ENCODE measurements around the gene HLA-DPB1.

HLA-DPB1 gene

GRCh38 chr6:33128318-33128717 is 52.5 kb downstream of the HLA-DPB1 start:
- no peak for DNase-seq

DNA sequence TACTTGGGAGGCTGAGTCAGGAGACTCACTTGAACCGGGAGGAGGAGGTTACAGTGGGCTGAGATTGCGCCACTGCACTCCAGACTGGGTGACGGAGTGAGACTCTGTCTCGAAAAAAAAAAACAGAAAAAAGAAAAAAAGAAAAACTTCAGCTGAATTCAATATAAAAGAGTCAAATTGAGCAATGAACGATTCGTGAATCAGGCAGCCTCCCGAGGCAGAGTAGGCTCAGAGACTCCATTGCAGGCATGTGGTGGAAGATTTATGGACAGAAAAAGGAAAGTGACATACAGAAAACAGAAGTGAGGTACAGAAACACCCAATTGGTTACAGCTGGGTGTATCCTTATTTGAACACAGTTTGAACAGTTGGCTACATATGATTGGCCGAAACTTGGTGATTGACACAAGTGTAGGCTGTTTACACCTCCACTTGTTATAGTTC is 56.3 kb downstream of the HLA-DPB1 start:
- DNase-seq, result no peak

DNA sequence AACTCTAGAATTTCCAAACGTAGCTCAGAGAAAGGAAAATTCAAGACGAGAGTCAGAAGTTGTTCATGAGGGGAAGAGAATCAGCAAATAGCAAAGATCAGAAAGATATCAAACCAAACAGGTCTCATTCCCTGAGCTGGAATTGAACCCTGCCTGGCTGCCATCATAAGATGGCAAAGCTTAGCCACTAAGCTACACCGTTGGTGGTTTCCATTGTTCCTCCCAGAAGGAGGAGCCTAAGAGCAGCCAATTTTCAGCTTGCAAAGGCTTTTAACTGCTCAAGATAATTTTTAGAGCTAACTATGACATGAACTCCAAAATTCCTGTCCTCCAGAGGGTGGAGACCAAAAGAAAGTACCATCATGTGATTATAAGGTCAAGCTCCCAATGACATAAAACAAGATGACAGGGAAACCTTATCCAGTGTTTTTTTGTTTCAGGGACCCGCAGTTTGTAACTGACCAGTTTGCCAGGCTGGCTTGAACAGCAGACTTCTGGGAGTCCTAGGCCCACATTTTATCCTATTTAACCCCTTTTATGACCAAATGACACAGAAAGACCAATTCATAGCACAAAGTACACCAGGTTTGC is 60.6 kb downstream of the HLA-DPB1 start:
- DNase-seq, result no peak
